ENCODE data around the gene APC2. TPM values are rescaled to one million over a fixed set of nuclear protein-coding genes. Genes with fewer than 3 reads are reported as not detected.

Gene APC2
- total RNA-seq, 1 experiment from 2014 or later, result 11.9 TPM

GRCh38 chr19:1486720-1487575 is 37.0 kb downstream of the APC2 start:
- Histone ChIP-seq H3K27me3 (ENCODE audit: control insufficient read depth, insufficient read depth, low read length) (no peaks in the 10 kb centered on the region), H3K9me3 (ENCODE audit: control insufficient read depth, insufficient read depth, low read depth, low read length) (no peaks in the 10 kb centered on the region), H3K27ac (ENCODE audit: low read length) (no peak overlapping the region), H3K4me3 (ENCODE audit: low read depth in 2 of 2, low read length in 2 of 2) (no peak overlapping the region), H3K4me1 (ENCODE audit: control insufficient read depth, insufficient read depth, low read length) (no peaks in the 10 kb centered on the region), H3K36me3 (ENCODE audit: control insufficient read depth, insufficient read depth, low read length) (no peaks in the 10 kb centered on the region; the same call in 1 of the 2 replicates)
- ChIA-PET POLR2A (no interaction called here), CTCF (no interaction called here)
- TF ChIP-seq REST (IDR thresholded peaks at IDR 0.05; ENCODE audit: insufficient read depth in 1 of 2, low read depth in 2 of 2, low read length in 1 of 2), result no peak
- in situ Hi-C loops (cut with HindIII; ENCODE audit: low pct_unique_long_range_greater_than_20kb, low sequenced_read_pairs), result no loop called here
- ATAC-seq (no peak), DNase-seq (ENCODE audit: low read depth, low spot score) (no peak)
- BruUV-seq (replicated peaks), result no TSS peak
- intact Hi-C loops (cut with micrococcal nuclease; ENCODE audit: unreplicated experiment), result no loop called here

- in situ Hi-C loops (cut with HindIII; ENCODE audit: low pct_unique_long_range_greater_than_20kb, low sequenced_read_pairs), result no loop called here
- Histone ChIP-seq H3K27me3 (ENCODE audit: control insufficient read depth, insufficient read depth, low read length) (no peaks in the 10 kb centered on the region), H3K27ac (ENCODE audit: low read length) (no peak overlapping the region), H3K4me3 (ENCODE audit: low read depth in 2 of 2, low read length in 2 of 2) (no peak overlapping the region), H3K9me3 (ENCODE audit: control insufficient read depth, insufficient read depth, low read depth, low read length) (no peaks in the 10 kb centered on the region), H3K36me3 (ENCODE audit: control insufficient read depth, insufficient read depth, low read length) (no peaks in the 10 kb centered on the region; the same call in 1 of the 2 replicates), H3K4me1 (ENCODE audit: control insufficient read depth, insufficient read depth, low read length) (no peaks in the 10 kb centered on the region; the same call in 1 of the 2 replicates)
- no TSS peak for BruUV-seq (replicated peaks)
- ChIA-PET CTCF (no interaction called here), POLR2A (no interaction called here)
- TF ChIP-seq REST (IDR thresholded peaks at IDR 0.05; ENCODE audit: insufficient read depth in 1 of 2, low read depth in 2 of 2, low read length in 1 of 2), result no peak
- DNase-seq (ENCODE audit: low read depth, low spot score) (no peak), ATAC-seq (no peak)
- intact Hi-C loops (cut with micrococcal nuclease; ENCODE audit: unreplicated experiment), result no loop called here
Observed at GRCh38 chr19:1487576-1488281, 37.8 kb downstream of the APC2 start.

GRCh38 chr19:1488282-1488601 is 38.3 kb downstream of the APC2 start:
- H3K4me3 ChIP-seq (ENCODE audit: low read depth in 2 of 2, low read length in 2 of 2), result no peak overlapping the region
- BruUV-seq (replicated peaks), result no TSS peak
- ATAC-seq (no peak), DNase-seq (ENCODE audit: low read depth, low spot score) (no peak)
- POLR2A ChIA-PET, result no interaction called here
- CTCF ChIA-PET, result no interaction called here
- H3K27ac ChIP-seq (ENCODE audit: low read length), result no peak overlapping the region
- in situ Hi-C loops (cut with HindIII; ENCODE audit: low pct_unique_long_range_greater_than_20kb, low sequenced_read_pairs), result no loop called here
- H3K9me3 ChIP-seq (ENCODE audit: control insufficient read depth, insufficient read depth, low read depth, low read length), result no peaks in the 10 kb centered on the region
- H3K36me3 ChIP-seq (ENCODE audit: control insufficient read depth, insufficient read depth, low read length), result no peaks in the 10 kb centered on the region; the same call in 1 of the 2 replicates
- intact Hi-C loops (cut with micrococcal nuclease; ENCODE audit: unreplicated experiment), result no loop called here
- no peaks in the 10 kb centered on the region; the same call in 1 of the 2 replicates for H3K4me1 ChIP-seq (ENCODE audit: control insufficient read depth, insufficient read depth, low read length)
- H3K27me3 ChIP-seq (ENCODE audit: control insufficient read depth, insufficient read depth, low read length), result no peaks in the 10 kb centered on the region
- TF ChIP-seq TCF7L2 (IDR thresholded peaks at IDR 0.05; ENCODE audit: low read depth, low read length) (no peak), SIN3A (IDR thresholded peaks at IDR 0.05; ENCODE audit: borderline replicate concordance, insufficient read depth, low read depth, low read length) (no peak), CTCF (IDR thresholded peaks at IDR 0.05) (no peak), POLR2AphosphoS5 (IDR thresholded peaks at IDR 0.05; ENCODE audit: low read depth, low read length) (no peak), REST (IDR thresholded peaks at IDR 0.05; ENCODE audit: insufficient read depth in 1 of 2, low read depth in 2 of 2, low read length in 1 of 2) (no peak)

All from Panc1 (cell line).